ENCODE results near the gene DNAH2. TPM values are rescaled to one million over a fixed set of nuclear protein-coding genes. Genes with fewer than 3 reads are reported as not detected.

Gene DNAH2
- total and polyA plus RNA-seq, 2 of the 8 experiments (the other 6 are each of a cell fraction or from before 2014, with no cell fraction given), result 0.13 to 0.18 TPM

- TF ChIP-seq CHD7 (IDR thresholded peaks at IDR 0.05; ENCODE audit: insufficient replicate concordance, low read length), result no peak
- no peak for TF ChIP-seq TEAD4 (IDR thresholded peaks at IDR 0.05; ENCODE audit: low read depth, low read length)
- no peak for TF ChIP-seq RBBP5 (IDR thresholded peaks at IDR 0.05; ENCODE audit: borderline replicate concordance, low read depth, low read length)
- TF ChIP-seq POLR2A (IDR thresholded peaks at IDR 0.05; ENCODE audit: control extremely low read depth in 1 of 2, low read depth in 2 of 2, low read length in 2 of 2), result no peak
- no peak for TF ChIP-seq RFX5 (IDR thresholded peaks at IDR 0.05; ENCODE audit: borderline replicate concordance, low read depth, low read length)
- no peak for TF ChIP-seq PHF8 (conservative IDR thresholded peaks at IDR 0.05; ENCODE audit: low read depth, low read length)
- no peak for TF ChIP-seq CHD2 (IDR thresholded peaks at IDR 0.05; ENCODE audit: low read length)
- no peak for TF ChIP-seq RAD21 (IDR thresholded peaks at IDR 0.05 in 1 of 2, conservative IDR thresholded peaks at IDR 0.05 in 1 of 2; ENCODE audit: low read depth in 2 of 2, low read length in 2 of 2)
- no peak for TF ChIP-seq E2F6 (IDR thresholded peaks at IDR 0.05)
- no peak for TF ChIP-seq NANOG (IDR thresholded peaks at IDR 0.05; ENCODE audit: insufficient read depth, low read depth, low read length, poor library complexity, severe bottlenecking)
- no peak for TF ChIP-seq FOSL1 (IDR thresholded peaks at IDR 0.05; ENCODE audit: insufficient read depth, low read depth, low read length)
Observed at GRCh38 chr17:7878234-7878633, 160.7 kb downstream of the DNAH2 start (continued).
